ENCODE measurements around the gene KCNK5. TPM values are rescaled to one million over a fixed set of nuclear protein-coding genes. Genes with fewer than 3 reads are reported as not detected.

KCNK5 gene
- total and polyA plus RNA-seq, 2 donors (not counting 3 experiments of a cell fraction or from before 2014, with no cell fraction given) = not detected

DNA sequence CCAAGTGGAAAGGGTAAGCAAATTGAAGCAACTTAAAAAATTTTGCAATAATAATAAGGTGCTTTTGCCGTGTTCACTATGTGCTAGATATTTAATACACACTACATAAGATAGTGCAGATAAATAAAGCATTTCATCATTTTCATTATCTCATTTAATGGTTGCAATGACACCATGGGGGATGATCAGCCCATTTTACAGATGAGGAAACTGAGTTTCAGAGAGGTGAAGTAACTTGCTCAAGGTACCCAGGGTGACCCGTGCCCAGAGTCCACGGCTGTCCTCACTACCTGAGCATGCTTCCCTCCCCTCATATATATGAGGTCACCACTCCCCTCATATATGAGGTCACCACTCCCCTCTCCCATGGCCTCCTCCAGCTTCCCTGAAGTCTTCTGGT lies 7.5 kb upstream of the KCNK5 start:
- BruUV-seq (replicated peaks) = no TSS peak
- no peak overlapping the region for H3K4me2 ChIP-seq (ENCODE audit: insufficient read depth, low read length)
- no peak overlapping the region for H3K4me3 ChIP-seq (replicated peaks in 1 of 3; ENCODE audit: insufficient read depth in 1 of 3, low read depth in 1 of 3, low read length in 3 of 3)
- H3K4me1 ChIP-seq (ENCODE audit: control insufficient read depth, extremely low read depth, insufficient read depth, low read length) = no peaks in the 10 kb centered on the region
- intact Hi-C loops (cut with micrococcal nuclease) = no loop called here
- ChIA-PET POLR2A (no interaction called here), CTCF (interaction anchor here (1.2 to 1.5 kb wide), 2 partner anchors 22 to 66 kb away, joined by 3 read pairs; no protein-coding TSS in a partner anchor)
- H3K27me3 ChIP-seq (ENCODE audit: control insufficient read depth in 2 of 2, insufficient read depth in 2 of 2, low read length in 2 of 2) = no peaks in the 10 kb centered on the region
- no peak for TF ChIP-seq FOS (IDR thresholded peaks at IDR 0.05; ENCODE audit: borderline replicate concordance, insufficient read depth, low read length)
- H2AFZ ChIP-seq (ENCODE audit: low read depth, low read length) = no peak overlapping the region
- H3K9me3 ChIP-seq (replicated peaks; ENCODE audit: control insufficient read depth, insufficient read depth, low read length) = no peaks in the 10 kb centered on the region
- no peak overlapping the region for H3K9ac ChIP-seq (replicated peaks; ENCODE audit: extremely low read depth, insufficient read depth, low read length)
- H3K27ac ChIP-seq (ENCODE audit: insufficient read depth, low read depth, low read length) = no peak overlapping the region
- H4K20me1 ChIP-seq (replicated peaks; ENCODE audit: control insufficient read depth, extremely low read depth, insufficient read depth, low read length) = no peaks in the 10 kb centered on the region
- dilution Hi-C loops (cut with MboI; ENCODE audit: extremely low pct_ligation_motif_present, low sequenced_read_pairs) = no loop called here
- H3K9me1 ChIP-seq (replicated peaks; ENCODE audit: control insufficient read depth, extremely low read depth, insufficient read depth, low read length) = no peaks in the 10 kb centered on the region
- no peak for FAIRE-seq
- DNase-seq (ENCODE audit: low read depth, low spot score) = no peak
- H3K79me2 ChIP-seq (ENCODE audit: control insufficient read depth, insufficient read depth, low read length) = no peaks in the 10 kb centered on the region
- no peaks in the 10 kb centered on the region for H3K36me3 ChIP-seq (ENCODE audit: control insufficient read depth in 2 of 2, extremely low read depth in 1 of 2, insufficient read depth in 2 of 2, low read length in 2 of 2)

GRCh38 chr6:39233333-39233732 lies 4.1 kb upstream of the KCNK5 start:
- H3K9me1 ChIP-seq (replicated peaks; ENCODE audit: control insufficient read depth, extremely low read depth, insufficient read depth, low read length) = no peaks in the 10 kb centered on the region
- no peaks in the 10 kb centered on the region for H3K4me1 ChIP-seq (ENCODE audit: control insufficient read depth, extremely low read depth, insufficient read depth, low read length)
- H4K20me1 ChIP-seq (replicated peaks; ENCODE audit: control insufficient read depth, extremely low read depth, insufficient read depth, low read length) = no peaks in the 10 kb centered on the region
- no peaks in the 10 kb centered on the region for H3K36me3 ChIP-seq (ENCODE audit: control insufficient read depth in 2 of 2, extremely low read depth in 1 of 2, insufficient read depth in 2 of 2, low read length in 2 of 2)
- peaks cover 9 to 10% of the 10 kb centered on the region in 2 experiments for H3K27me3 ChIP-seq (ENCODE audit: control insufficient read depth in 2 of 2, insufficient read depth in 2 of 2, low read length in 2 of 2)
- FAIRE-seq (no peak), DNase-seq (ENCODE audit: low read depth, low spot score) (no peak)
- H2AFZ ChIP-seq (ENCODE audit: low read depth, low read length) = no peak overlapping the region
- ChIA-PET CTCF (no interaction called here), POLR2A (no interaction called here)
- H3K4me3 ChIP-seq (replicated peaks in 1 of 3; ENCODE audit: insufficient read depth in 1 of 3, low read depth in 1 of 3, low read length in 3 of 3) = no peak overlapping the region
- no peak overlapping the region for H3K4me2 ChIP-seq (ENCODE audit: insufficient read depth, low read length)
- no peak overlapping the region for H3K9ac ChIP-seq (replicated peaks; ENCODE audit: extremely low read depth, insufficient read depth, low read length)
- intact Hi-C loops (cut with micrococcal nuclease) (no loop called here), dilution Hi-C loops (cut with MboI; ENCODE audit: extremely low pct_ligation_motif_present, low sequenced_read_pairs) (no loop called here)
- H3K27ac ChIP-seq (ENCODE audit: insufficient read depth, low read depth, low read length) = no peak overlapping the region
- BruUV-seq (replicated peaks) = no TSS peak
- H3K9me3 ChIP-seq (replicated peaks; ENCODE audit: control insufficient read depth, insufficient read depth, low read length) = no peaks in the 10 kb centered on the region
- no peak for TF ChIP-seq FOS (IDR thresholded peaks at IDR 0.05; ENCODE audit: borderline replicate concordance, insufficient read depth, low read length)
- TF ChIP-seq POLR2AphosphoS5 (IDR thresholded peaks at IDR 0.05; ENCODE audit: insufficient read depth, low read depth, low read length) = no peak
- TF ChIP-seq POLR2A (IDR thresholded peaks at IDR 0.05; ENCODE audit: low read depth, low read length) = no peak
- TF ChIP-seq, protein P1, sequence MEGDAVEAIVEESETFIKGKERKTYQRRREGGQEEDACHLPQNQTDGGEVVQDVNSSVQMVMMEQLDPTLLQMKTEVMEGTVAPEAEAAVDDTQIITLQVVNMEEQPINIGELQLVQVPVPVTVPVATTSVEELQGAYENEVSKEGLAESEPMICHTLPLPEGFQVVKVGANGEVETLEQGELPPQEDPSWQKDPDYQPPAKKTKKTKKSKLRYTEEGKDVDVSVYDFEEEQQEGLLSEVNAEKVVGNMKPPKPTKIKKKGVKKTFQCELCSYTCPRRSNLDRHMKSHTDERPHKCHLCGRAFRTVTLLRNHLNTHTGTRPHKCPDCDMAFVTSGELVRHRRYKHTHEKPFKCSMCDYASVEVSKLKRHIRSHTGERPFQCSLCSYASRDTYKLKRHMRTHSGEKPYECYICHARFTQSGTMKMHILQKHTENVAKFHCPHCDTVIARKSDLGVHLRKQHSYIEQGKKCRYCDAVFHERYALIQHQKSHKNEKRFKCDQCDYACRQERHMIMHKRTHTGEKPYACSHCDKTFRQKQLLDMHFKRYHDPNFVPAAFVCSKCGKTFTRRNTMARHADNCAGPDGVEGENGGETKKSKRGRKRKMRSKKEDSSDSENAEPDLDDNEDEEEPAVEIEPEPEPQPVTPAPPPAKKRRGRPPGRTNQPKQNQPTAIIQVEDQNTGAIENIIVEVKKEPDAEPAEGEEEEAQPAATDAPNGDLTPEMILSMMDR (IDR thresholded peaks at IDR 0.05; ENCODE audit: extremely low read depth in 1 of 2, insufficient read depth in 1 of 2, low read depth in 1 of 2, low read length in 2 of 2) = no peak
- no peak for TF ChIP-seq MYC (IDR thresholded peaks at IDR 0.05; ENCODE audit: low read depth, low read length)
- TF ChIP-seq JUN (IDR thresholded peaks at IDR 0.05; ENCODE audit: borderline replicate concordance, insufficient read depth, insufficient read length, low read depth) = no peak
- no peak for TF ChIP-seq GATA2 (IDR thresholded peaks at IDR 0.05; ENCODE audit: insufficient read depth, insufficient read length, low read depth, low read length)
- TF ChIP-seq EZH2 (IDR thresholded peaks at IDR 0.05; ENCODE audit: borderline replicate concordance, low read depth, low read length, severe bottlenecking) = no peak
- no peak for TF ChIP-seq MAX (IDR thresholded peaks at IDR 0.05; ENCODE audit: insufficient read depth, insufficient read length)
- H3K79me2 ChIP-seq (ENCODE audit: control insufficient read depth, insufficient read depth, low read length) = no peaks in the 10 kb centered on the region
